GM18519 (cell line): ENCODE measurements around the gene SORCS2.

Experiments used
- ATAC-seq: cut with Tn5 transposase; IDR thresholded peaks from one replicate; pipeline ENCODE4 v1.9.1; 2021; ENCODE audit warnings: mild to moderate bottlenecking, moderate library complexity; ENCODE audit not compliant: unreplicated experiment, low FRiP score

The SORCS2 gene

DNA sequence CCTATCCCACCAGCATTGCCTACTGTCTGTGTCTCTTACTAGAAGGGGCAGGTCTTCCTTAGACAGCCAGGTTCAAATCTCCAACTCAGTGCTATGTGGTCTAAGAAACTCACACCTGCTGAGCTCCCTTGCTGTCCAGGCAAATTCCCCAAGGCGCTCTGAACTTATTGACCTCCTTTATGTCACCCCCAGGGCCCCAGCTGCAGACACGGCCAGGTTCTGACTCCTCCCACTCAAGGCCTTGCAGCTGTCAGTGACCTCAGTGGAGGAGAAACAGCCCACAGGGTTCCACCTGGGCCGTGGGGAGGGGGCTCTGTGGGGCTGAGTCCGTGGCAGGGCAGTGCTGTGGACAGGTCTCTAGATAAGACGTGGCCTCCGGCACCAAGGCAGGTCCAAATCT, 284.5 kb downstream of the SORCS2 start:
- no peak for ATAC-seq

DNA sequence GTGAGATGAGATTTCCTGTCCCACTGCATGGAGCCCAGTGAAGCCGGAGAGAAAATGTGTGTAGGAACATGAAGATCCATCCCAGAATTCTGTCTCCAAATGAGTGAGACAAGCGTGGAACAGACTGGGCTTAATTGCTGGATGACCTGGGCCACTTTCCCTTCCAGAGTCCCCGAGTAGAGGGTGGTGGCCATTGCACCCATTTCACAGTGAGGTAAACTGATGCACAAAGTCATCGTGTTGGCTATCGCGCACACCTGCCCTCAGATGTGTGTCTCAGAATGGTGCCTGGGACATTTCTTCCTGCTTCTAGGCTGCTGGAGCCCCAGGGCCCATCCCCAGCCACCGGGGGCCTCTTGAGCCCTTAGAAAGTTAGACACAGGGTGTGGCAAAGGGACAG, 285.4 kb downstream of the SORCS2 start:
- ATAC-seq, result no peak

DNA sequence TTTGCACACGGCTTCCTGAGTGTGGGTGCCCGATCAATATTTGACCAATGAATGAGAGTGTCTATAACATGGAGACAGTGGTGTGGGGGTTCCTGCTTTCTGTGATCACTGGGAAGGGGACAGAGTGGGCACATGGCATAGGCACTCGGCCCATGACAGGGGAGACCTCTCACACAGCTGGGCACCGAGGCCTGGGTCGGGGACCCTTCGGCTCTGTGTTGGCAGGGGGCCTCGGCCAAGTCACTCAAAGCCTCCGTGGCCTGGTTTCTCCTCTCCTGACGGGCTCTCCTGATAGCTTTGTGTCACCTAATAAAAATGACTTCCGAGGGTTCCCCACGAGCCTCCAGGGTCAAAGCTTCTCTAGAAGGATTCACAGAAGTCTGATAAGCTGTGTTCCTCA, 286.3 kb downstream of the SORCS2 start:
- no peak for ATAC-seq

DNA sequence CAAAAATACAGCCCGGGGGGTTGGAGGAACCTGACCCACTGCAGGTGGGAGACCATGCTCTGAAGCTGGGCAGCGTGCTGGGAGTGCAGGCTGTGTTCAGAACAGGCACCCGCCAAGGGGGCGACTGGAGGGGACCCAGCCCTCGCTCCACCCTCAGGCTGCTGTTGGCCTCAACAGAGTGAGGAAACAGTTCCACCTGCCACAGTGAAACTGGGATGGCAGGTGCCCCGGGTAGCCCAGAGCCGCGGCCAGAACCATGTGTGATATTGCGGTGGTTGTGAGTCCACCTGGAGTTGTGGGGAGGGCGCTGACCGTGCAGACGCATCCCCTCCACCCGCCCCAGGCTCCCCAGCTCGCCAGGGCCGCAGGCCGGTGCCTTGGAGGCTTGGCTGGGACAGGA, 288.1 kb downstream of the SORCS2 start:
- no peak for ATAC-seq

DNA sequence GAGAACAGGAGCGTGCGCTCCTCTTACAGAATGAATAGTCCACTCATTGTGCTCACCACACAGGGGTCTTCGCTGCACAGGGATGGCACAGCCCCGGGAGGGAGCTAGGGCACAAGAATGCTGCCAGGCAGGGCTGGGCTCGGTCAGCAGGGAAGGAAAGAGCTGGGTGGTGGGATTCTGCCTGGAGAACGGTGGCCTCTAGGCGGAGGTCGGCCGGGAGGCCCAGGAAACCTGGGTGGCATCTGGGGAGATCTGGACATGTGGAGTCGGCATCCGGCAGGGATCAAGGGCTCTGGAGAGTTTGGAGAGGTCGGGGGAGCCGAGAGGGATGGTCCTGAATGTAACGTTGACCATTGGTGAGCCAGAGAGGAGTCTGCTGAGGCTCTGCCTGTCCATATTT, 288.9 kb downstream of the SORCS2 start:
- no peak for ATAC-seq

DNA sequence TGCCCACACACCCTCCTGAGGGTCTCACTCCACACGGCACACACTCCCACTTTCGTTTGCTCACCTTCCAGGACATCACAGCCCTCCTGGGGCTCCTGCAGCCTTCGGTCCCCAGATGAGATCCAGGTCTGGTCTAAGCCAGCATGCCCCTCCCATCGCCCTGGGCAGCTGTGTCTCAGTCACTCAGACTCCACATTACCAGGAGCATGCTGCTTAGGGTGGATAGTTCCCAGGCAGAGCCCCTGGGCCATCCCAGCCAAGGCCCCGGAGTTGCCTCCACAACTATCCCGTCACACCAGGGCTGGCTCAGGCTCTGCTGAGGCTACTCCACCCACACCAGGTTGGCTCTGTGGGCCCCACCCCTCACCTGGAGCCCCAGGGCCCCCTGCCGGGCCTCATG, 292.8 kb downstream of the SORCS2 start:
- ATAC-seq, result no peak

DNA sequence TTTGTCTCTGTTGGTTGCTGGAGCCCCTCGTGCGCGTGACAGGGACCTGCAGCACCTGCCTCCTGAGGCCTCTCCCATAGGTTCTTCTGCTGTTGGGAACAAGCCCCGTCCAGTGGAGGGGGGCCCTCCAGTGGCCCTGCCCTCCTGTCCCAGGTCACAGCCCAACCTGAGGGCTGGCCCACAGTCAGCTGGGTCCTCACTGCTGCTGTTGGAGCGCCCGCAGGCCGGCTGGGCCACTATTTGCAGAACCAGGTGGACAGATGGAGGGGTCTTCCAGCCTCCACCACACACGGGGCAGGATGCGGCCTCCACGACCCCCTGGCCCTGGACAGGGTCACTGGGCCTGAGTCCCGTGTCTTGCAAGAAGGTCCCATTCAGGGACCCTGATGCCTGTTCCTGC, 293.8 kb downstream of the SORCS2 start:
- no peak for ATAC-seq

DNA sequence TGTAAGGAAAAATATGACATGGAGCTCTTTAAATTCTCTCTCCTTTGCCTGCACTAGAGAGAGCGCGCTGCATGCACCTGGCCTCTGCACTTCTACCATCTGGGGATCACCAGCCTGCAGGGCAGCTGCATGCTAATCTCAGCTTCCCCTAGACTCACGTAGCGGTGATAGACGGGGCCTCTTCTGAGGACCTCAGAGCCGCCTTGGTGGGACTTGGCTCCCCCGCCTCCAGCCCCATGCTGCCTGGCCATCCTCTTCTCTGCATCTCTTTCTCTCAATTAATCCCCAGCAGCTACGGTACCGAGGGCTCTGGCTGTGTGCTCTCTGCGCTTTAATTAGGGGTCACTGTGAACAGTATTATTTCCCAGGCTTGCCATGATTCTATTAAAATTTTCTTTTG, 295.2 kb downstream of the SORCS2 start:
- no peak for ATAC-seq

DNA sequence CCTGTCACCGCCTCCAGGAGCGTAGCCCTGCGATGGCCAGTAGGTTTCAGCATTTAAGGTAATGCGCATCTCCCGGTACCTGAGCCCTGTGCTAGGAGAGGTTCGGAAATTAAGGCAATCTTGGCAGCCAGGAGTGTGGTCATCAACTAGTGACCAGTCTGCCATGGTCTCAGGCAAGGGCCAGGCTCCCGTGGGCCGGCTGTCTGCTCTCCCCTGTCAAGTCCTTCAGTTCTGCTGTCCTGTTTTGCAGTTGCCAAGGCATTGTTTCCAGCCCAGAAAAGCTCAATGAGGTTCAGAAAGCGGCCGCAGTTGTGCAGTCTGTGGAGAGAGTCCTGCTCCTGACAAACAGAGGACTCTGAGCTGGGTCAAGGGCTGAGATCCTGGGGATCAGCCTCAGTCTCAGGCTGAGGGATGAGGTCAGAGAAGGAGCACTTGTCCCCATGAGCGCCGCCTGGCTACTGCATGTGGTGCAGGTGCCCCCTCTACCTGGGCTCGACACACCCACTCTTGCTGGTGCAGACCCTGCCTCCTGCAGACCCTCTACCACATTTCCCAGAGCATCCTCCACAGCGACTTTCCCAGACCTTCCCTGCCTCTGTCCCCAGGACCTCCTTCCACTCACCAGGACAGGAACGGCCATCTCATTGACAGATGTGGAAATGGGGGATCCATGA, 295.8 kb downstream of the SORCS2 start:
- ATAC-seq, result no peak

DNA sequence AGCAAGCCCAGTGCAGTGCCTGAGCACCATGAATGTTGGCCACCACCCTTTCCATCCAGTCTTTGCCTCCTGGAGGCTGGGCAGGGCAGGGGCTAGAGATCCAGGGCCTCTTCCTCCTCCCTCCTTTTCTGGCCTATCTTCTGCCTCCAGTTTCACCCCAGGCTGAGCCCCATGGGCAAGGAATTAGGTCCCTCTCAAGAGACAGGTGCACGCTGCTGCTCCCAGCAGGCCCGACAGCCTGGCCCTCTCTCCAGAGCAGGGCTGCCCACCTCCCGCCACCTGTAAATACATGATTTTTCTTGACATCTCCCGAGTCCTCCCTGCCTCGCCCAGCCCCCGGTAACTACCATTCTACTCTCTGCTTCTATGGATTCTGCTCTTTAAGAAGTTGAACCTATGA, 299.6 kb downstream of the SORCS2 start:
- ATAC-seq, result no peak

DNA sequence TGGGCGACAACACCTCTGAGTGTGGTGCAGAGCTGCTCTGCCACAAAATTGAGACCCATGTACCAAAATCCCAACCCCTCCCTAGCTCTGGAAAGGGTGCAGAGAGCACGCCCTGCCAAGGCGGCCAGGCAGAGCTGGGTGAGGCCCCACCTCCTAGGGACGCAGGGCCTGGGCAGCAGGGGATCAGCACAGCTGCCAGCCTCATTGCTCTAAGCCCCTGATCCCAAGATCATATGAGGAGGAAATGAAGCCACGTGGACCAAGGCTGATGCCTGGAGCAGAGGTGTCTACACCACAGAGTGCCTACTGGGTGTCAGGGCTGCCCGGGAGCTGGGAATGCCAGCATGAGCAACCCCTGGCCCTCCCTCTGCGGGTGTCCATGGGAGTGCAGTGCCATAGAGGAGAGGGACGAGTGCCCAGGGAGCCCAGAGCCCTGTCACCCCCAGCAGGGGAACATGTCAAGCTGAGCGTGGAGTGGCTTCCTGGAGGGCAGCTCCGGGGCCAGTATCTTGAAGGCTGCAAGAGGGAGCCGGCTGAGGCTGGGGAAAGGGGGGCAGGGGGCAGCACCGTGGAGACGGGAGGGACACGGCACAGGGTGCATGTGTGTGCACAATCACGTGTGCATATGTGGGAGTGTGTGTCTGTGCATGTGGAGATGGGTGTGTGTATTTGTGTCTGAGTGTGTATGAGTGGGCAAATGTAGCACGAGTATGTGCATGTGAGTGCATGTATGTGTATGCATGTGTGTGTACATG, 306.3 kb downstream of the SORCS2 start:
- ATAC-seq, result no peak

DNA sequence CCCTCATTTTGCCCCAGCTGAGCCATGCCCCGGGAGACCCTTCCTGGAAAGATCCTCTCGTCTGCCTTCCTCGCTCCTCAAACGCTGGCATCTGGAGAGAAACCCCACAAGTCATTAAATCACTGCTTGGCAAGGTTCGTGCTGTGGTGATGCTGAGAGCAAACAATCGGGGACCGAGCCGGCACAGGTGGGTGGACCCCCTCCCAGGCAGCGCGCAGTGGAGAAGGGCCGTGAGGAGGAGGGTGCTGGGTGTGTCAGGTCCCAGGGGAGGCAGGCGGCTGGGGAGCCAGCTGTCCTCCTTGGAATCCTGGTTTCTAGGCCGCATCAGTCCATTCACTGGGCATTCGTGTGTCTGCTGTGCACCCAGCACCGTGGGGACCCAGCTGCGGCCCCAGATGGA, 307.3 kb downstream of the SORCS2 start:
- ATAC-seq, result no peak

DNA sequence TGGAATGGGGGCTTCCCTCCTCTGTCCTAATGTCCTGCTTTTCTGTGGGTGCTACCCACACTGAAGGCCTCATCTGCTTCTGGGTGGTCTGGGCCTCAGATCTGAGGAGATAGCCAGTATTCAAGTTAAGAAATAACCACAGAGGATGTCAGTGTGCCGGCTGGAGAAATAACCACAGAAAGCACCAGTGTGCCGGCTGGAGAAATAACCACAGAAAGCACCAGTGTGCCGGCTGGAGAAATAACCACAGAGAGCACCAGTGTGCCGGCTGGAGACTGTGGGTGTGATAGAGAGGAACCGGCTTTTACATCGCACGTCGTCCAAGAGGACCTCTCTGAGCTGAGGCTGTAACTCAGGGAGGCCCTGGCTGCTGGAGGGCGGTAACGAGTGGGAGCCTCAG, 308.1 kb downstream of the SORCS2 start:
- ATAC-seq, result no peak

DNA sequence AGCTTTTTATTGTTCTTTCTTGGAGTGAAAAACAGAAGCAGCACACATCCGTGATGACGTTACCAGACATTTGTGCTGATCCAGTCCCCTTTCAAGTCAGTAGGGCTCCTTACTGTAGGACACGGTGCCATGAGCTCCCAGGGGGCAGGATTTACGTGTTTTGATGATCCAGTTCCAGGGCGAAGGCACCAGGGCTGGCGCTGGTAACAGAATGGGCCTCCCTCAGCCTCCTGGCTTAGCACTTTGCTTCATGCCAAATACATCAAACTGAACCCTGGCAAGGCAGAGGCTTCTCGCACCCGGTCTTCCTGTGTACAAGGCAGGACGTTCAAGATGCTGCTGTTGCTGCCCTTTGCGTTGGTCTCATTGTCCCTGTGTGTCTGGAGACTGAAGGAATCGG, 309.0 kb downstream of the SORCS2 start:
- ATAC-seq, result no peak

DNA sequence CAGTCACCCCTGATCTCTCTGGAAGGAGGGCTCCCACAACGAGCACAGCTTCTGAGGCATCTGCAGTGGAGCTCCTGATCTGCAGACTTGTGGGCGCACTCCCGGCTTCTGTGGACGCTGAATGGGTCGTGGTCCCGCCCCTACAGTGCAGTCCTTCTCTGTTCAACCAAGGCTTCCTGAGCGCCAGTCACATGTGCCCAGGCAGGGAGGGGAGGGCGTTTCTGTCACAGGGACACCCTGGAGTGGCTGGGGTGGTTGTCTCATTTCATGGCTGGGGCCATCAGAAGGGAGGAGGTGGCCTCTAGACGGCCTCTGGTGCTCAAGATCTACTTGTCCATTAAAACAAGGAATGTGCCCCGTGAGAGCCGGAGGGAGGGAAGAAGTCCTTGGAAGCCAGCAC, 309.5 kb downstream of the SORCS2 start:
- ATAC-seq, result no peak

DNA sequence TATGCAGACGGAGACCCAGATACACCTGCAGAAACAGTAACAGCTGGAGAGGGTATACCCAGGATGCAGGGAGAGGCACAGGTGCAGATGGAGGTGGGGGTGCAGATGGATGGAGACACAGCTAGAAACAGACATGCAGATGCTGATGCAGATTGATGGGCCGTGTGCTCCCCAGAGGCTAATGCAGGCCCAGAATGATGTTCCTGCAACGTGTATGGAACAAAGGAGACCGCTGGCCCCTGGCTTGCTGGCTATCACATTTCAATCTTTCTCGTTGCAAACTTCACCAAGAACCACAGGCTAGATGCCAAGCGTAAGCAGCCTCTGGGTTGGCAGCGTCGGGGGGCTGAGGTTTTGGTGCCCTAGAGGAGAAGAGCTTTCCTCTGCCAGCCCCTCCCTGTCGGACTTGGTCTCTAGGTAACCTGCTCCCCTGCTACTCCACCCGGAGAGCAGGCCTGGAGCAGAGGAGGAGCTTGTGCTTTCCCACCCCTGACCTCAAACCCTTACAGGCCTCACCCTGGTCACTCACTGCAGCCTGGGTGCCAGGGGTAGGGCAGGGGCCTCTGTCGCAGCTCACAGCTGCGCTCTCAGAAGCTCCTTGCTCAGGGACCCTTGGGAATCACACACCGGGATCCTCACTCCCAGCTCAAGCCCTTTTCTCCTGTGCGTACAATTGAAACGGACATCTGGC, 311.4 kb downstream of the SORCS2 start:
- no peak for ATAC-seq

DNA sequence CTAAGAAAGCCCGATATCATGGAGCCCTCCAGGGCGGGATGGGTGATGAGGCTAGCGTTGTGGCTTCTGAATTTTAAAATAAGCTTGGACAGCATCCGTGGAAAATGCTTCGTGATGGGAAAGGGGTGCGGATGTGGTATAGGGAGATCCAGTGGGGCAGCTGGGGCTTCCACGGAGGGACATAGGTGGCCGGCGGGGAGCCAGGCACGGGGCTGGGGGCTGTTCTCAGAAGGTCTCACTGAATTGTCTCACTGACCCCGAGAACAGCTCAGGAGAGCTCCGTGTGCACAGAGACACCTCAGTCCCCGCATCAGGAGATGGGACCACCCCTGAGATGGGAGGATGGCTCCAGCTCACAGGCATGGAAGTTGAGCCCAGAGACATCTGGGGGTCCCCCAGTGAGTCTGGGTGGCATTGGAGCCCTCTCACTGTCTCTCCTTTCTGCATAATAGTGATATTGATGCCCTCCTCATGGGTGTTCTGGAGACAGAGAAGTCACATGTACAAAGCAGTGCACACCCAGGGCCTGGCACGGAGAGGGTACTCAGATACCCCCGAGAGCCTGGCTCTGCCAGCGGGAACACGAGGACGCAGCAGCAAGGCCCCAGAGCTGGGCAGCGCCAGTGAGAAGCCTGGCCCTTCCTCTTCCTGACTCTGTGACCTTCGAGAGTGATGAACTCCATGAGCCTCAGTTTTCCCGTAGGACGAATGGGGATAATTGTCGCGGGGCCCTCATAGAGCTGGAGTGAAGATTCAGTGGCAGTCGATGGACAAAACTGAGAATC, 313.0 kb downstream of the SORCS2 start:
- no peak for ATAC-seq

DNA sequence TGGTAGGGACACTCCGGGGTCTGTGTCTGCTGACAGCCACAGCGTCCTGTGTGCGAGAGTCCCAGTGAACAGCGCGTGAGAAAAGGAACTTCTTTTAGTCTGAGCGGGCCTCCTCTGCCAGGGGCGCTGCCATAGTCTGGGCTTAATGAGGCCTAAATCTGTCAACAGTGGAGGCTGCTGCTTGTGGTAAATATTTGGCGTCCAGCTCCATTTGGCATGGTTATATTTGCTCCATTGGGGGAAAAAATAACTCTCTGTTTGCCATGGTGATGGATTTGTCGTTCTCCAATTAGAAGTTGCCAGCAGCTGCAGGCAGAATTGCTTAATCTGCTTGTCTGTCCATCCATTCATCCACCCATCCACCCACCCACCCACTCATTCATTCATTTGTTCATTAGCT, 313.8 kb downstream of the SORCS2 start:
- ATAC-seq, result no peak

DNA sequence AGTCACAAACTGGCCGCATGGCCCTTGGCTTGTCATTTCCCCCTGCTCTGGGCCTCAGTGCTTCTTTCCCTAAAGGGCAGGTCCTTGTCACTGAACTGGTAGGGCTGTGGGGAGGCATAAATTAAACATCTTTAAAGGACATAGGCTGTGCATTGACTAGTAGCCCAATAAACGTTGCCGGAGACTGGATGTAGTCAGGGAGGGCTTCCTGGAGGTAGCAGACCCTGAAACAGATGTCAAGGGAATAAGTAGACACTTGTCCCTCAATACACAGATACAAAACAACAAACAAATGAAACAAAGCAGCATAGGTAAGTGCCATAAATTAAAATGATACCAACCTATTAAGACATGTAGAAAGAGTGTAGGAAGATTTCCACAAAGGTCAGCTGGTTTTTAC, 314.2 kb downstream of the SORCS2 start:
- ATAC-seq, result no peak

DNA sequence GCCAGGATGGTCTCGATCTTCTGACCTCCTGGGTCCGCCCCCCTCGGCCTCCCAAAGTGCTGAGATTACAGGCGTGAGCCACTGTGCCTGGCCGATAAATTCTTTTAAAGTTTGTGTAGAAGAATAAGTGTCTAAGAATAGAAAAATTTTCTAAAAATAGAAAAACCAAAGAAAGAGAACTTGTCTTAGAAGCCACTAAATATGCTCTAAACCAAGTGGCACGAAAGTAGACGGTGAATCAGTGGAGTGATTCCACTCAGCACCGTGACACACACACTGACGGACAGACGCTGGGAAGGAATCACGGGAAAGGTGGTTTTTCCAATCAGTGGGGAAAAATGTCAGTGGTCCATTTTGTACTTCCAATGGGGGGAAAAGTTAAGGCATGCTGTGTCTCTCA, 315.0 kb downstream of the SORCS2 start:
- no peak for ATAC-seq

DNA sequence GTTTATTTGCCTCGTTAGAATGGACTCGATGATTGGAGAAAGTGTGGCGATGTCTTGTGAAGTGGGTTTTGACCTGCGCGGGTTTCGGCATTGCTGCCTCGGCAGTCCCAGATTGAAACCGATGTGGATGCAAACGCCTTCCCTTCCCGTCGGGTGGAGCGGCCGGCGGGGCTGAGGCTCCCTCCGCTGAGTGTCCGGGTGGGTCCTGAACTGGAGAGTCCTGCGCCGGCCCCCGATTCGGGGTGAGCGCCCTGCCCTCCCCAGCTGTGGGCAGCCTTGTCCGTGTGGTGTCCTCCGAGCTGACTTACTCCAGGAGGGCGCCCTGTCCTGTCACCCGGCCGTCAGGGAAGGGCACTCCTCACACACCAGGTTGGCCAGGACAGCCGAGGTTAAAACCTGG, 317.7 kb downstream of the SORCS2 start:
- ATAC-seq, result no peak
